ENCODE measurements around the gene ZDHHC4.

The ZDHHC4 gene

DNA sequence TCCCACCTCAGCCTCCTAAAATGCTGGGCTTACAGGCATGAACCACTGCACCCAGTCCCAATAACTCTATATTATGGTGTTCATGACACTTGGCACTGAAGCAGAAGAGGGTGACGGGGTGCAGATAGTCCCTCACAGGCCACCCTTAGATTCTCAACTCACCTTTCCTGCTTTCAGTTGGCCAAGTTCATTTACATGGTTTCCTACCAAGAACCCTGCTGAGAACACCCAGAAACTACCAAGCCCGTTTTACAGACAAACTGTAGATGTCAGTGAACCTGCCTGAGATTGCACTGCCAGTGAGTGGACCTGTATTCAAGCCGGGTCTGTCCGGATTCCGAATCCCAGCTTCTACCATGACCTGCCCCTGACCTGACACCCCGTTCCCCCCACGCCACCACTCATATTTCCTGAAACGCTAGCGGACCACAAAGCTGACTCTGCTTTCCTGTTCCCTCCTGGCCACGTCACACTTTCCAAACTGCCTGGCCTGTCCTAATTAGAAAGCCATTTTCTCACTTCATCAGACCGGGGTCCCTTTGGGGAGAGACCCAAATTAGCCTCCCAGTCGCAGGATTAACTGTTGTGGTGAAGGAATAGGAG is 43.3 kb upstream of the ZDHHC4 start:
- TF ChIP-seq, protein P1, sequence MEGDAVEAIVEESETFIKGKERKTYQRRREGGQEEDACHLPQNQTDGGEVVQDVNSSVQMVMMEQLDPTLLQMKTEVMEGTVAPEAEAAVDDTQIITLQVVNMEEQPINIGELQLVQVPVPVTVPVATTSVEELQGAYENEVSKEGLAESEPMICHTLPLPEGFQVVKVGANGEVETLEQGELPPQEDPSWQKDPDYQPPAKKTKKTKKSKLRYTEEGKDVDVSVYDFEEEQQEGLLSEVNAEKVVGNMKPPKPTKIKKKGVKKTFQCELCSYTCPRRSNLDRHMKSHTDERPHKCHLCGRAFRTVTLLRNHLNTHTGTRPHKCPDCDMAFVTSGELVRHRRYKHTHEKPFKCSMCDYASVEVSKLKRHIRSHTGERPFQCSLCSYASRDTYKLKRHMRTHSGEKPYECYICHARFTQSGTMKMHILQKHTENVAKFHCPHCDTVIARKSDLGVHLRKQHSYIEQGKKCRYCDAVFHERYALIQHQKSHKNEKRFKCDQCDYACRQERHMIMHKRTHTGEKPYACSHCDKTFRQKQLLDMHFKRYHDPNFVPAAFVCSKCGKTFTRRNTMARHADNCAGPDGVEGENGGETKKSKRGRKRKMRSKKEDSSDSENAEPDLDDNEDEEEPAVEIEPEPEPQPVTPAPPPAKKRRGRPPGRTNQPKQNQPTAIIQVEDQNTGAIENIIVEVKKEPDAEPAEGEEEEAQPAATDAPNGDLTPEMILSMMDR (conservative IDR thresholded peaks at IDR 0.05; ENCODE audit: low read depth, low read length) = no peak
- no peak overlapping the region for H3K4me3 ChIP-seq (ENCODE audit: low read depth, low read length)
- no peak for DNase-seq (ENCODE audit: low read depth)

DNA sequence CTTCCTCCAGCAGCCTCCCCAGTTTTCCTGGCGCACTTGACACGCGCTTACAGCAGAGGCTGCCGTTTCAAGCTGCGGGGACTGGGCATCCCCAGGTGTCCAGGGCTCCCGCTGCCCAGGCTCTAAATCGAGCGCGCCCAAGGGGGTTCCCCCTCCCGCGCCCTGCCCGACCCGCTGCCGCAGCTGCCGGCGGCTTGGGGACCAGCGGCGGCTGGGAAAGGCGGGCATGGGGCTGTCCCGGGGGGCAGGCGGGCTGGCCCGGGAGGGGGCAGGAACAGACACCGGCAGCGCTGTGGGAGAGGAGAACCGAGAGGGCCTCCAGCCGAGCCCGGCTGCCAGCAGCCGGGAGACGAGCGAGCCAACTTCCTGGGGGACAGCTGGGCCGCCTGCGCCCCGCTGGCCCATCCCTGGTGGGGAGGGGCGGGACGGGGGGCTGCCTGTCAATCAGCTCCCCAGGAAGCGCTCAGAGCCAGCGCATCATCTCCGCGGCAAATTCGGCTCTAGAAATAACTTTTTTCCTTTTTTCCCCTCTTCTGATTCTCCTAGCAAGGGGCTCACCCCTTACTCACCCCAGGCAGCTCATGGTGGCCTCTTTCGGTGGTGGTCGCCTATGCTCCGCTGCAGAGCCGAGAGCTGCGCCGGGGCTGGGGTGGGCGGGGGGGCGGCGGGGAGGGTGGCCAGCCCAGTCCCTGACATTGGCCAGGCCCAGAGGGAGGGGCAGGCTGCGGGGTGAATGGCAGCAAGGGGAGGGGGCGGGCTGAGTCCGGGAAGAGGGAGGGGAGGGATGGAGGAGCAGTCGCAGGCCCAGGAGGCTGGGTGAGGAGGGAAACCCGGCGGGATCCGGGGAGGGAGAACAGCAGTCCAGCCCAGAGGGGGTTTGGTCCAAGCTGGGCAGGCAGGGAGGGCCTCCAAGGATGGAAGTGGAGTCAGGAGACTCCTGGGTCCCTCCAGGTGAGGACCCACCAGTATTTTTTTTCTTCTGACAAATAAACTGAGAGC is 40.7 kb upstream of the ZDHHC4 start:
- peak overlapping the region; percentile 29 for H3K4me3 ChIP-seq (ENCODE audit: low read depth, low read length)
- TF ChIP-seq, protein P1 (conservative IDR thresholded peaks at IDR 0.05; ENCODE audit: low read depth, low read length) = no peak

DNA sequence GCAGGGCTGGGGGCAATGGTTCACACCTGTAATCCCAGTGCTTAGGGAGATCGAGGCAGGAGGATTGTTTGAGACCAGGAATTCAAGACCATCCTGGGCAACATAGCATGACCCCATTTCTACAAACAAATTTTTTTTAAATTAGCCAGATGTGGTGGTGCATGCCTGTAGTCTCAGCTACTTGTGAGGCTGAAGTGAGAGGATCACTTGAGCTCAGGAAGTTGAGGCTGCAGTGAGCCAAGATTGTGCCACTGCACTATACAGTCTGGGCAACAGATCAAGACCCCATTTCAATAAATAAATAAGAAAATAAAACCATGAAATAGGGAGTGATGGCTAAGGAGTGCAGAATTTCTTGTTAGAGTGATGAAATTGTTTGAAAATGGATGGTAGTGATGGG is 34.9 kb upstream of the ZDHHC4 start:
- H3K4me3 ChIP-seq (ENCODE audit: low read depth, low read length) = no peak overlapping the region
- DNase-seq (ENCODE audit: low read depth) = no peak
- TF ChIP-seq, protein P1 (conservative IDR thresholded peaks at IDR 0.05; ENCODE audit: low read depth, low read length) = no peak

More for the DNA sequence above, 40.7 kb upstream of the ZDHHC4 start:
- peak; percentile 7 for DNase-seq (ENCODE audit: low read depth)

DNA sequence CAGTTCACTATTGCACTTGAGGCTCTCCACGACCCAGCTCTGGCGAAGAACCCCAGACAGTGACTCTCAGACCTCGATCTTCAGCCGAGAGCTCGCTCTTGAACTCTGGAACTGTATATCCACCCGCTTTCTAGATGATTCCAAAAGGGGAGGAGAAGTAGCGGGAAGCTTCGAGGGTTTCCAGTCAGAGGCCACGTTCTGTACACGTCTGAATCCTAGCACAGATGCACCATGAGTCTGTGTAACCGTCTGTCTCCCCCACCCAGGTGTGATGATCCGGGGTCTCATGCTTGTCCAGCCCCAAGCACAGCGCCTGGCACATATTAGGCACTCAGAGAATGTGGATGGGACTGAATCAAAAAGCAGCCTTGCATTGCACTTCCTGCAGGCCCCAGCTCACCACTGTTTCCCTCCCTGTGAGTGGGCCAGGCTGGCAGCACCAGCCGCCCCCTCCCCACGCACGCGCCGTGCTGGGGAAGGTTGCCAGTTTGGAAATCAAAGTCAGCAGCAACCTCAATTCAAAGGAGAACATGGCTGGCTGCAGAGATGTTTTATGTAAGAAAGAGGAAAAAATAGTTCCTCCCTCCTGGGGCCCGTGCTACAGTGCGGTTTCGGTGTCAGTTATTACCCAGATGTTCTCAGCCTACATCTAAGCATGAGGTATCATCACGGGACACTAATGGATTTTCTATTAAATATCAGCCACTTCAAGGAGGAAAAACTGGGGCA is 31.7 kb upstream of the ZDHHC4 start:
- TF ChIP-seq, protein P1 (conservative IDR thresholded peaks at IDR 0.05; ENCODE audit: low read depth, low read length) = no peak
- DNase-seq (ENCODE audit: low read depth) = no peak
- no peak overlapping the region for H3K4me3 ChIP-seq (ENCODE audit: low read depth, low read length)

DNA sequence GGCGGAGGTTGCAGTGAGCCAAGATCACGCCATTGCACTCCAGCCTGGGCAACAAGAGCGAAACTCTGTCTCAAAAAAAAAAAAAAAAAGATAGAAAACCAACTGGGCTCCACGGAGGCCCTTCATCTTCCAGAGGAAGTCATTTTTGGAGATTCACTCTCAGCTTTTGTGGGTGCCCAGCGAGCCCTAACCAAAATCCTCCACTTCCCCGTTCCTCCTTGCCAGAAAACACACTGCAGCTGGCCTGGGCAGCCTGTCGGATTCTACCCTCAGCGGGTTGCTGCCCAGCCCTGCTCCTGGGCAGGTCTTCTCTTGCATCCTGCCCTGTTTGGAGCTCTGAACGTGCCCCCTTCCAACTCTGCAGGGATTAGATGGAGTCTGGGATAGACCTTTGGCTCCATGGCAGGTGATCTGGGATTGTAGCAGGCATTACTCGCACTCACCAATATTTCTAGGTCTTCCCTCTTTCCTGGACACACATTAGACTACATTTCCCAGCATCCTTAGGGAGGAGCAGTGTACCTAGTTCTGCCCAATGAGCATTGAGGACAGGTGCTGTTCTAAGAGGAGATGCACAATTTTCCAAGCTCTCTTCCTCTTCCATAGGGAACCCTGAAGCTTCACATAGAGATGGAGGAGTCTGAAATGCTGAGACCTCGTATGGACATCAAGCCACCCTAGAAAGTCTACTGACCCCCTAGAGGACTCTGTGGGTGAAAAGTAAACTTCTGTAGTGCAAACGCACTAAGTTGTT is 30.6 kb upstream of the ZDHHC4 start:
- H3K4me3 ChIP-seq (ENCODE audit: low read depth, low read length) = no peak overlapping the region
- no peak for DNase-seq (ENCODE audit: low read depth)
- TF ChIP-seq, protein P1 (conservative IDR thresholded peaks at IDR 0.05; ENCODE audit: low read depth, low read length) = no peak

DNA sequence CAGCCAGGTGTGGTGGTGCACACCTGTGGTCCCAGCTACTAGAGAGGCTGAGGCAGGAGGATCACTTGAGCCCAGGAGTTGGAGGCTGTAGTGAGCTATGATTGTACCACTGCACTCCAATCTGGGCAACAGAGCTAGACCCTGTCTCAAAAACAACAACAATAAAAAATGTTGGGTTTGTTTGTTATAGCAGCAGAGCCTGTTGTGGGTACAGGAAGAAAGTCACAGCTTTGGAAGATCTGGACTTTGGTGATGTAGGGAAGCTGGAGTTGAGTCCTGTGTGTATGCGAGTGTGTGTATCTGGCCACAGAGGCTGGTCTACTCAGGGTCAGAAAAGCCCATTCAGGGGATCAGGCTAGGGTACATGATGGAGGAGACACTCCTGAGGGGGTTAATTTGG is 29.9 kb upstream of the ZDHHC4 start:
- TF ChIP-seq, protein P1 (conservative IDR thresholded peaks at IDR 0.05; ENCODE audit: low read depth, low read length) = no peak
- no peak for DNase-seq (ENCODE audit: low read depth)
- no peak overlapping the region for H3K4me3 ChIP-seq (ENCODE audit: low read depth, low read length)

Data from choroid plexus epithelial cell (primary cell).